HEK293 (cell line): ENCODE measurements around the gene HPSE.

Experiments used
- CTCF ChIA-PET: fragments of 350-600 bp; formaldehyde crosslinking; extraction: SDS; loops from one replicate; lab custom pipeline; 2021; ENCODE audit warnings: antibody characterized with exemption; lab: Yijun Ruan, JAX
- POLR2A ChIA-PET: fragments of 300-600 bp; formaldehyde crosslinking; extraction: SDS; loops from one replicate; lab custom pipeline; 2020; ENCODE audit warnings: antibody characterized with exemption, inconsistent platforms; lab: Yijun Ruan, JAX
- H3K27ac ChIP-seq: fragments of 200-500 bp; sonication (Bioruptor generic); 2 replicates; pipeline ENCODE4 v1.5.1; 2014; ENCODE audit warnings: low read depth, low read length, control low read depth, inconsistent platforms; ENCODE audit errors: extremely low read depth
- H3K36me3 ChIP-seq, 2 experiments: fragments of 200-500 bp in 1 of 2; sonication (Bioruptor generic) in 1 of 2; 1 replicate in 1 of 2; 2 replicates in 1 of 2; pipeline ENCODE4 v1.5.1; 2014 to 2017; ENCODE audit warnings: inconsistent platforms in 2 of 2, low read length in 2 of 2; ENCODE audit not compliant: control insufficient read depth in 2 of 2, insufficient read depth in 1 of 2
- H3K4me1 ChIP-seq: fragments of 200-500 bp; sonication (Bioruptor generic); 2 replicates; pipeline ENCODE4 v1.5.1; 2014; ENCODE audit warnings: mild to moderate bottlenecking, low read length, inconsistent platforms; ENCODE audit not compliant: control insufficient read depth, insufficient read depth
- H3K4me3 ChIP-seq: 2 replicates; pipeline ENCODE4 v1.5.1; 2011; ENCODE audit warnings: low read depth, mild to moderate bottlenecking, control low read depth, low read length, moderate library complexity
- H3K9me3 ChIP-seq: fragments of 200-500 bp; sonication (Bioruptor generic); 2 replicates; pipeline ENCODE4 v1.5.1; 2014; ENCODE audit warnings: low read depth, low read length, inconsistent platforms; ENCODE audit not compliant: control insufficient read depth, insufficient read depth
- ATF2 ChIP-seq: fragments of 450-650 bp; formaldehyde crosslinking; IDR thresholded peaks from 2 replicates; pipeline ENCODE4 v1.5.1; 2016; ENCODE audit warnings: missing biosample characterization, missing genetic modification characterization, low read depth
- HOXC10 ChIP-seq: sonication (generic); formaldehyde crosslinking; IDR thresholded peaks from 2 replicates; pipeline ENCODE4 v1.8.1; 2023; ENCODE audit warnings: mild to moderate bottlenecking, missing genetic modification reagents
- KLF10 ChIP-seq: fragments of 450-650 bp; IDR thresholded peaks from 2 replicates; pipeline ENCODE4 v1.5.1; 2018; ENCODE audit warnings: missing biosample characterization, mild to moderate bottlenecking, missing genetic modification characterization
- KLF8 ChIP-seq: fragments of 450-650 bp; formaldehyde crosslinking; IDR thresholded peaks from 2 replicates; pipeline ENCODE4 v1.5.1; 2016; ENCODE audit warnings: missing biosample characterization, missing genetic modification characterization
- SETDB1 ChIP-seq: IDR thresholded peaks from one replicate; pipeline ENCODE4 v1.6.1; 2017; ENCODE audit warnings: mild to moderate bottlenecking, low read length, moderate library complexity, mixed read lengths; ENCODE audit not compliant: insufficient read length
- TSHZ1 ChIP-seq: fragments of 450-650 bp; formaldehyde crosslinking; IDR thresholded peaks from 2 replicates; pipeline ENCODE4 v1.5.1; 2016; ENCODE audit warnings: missing biosample characterization, missing genetic modification characterization, borderline replicate concordance
- WT1 ChIP-seq: fragments of 450-650 bp; formaldehyde crosslinking; IDR thresholded peaks from 2 replicates; pipeline ENCODE4 v1.5.1; 2016; ENCODE audit warnings: missing biosample characterization, missing genetic modification characterization
- ZBTB26 ChIP-seq: fragments of 450-650 bp; formaldehyde crosslinking; optimal IDR thresholded peaks from 2 replicates; pipeline ENCODE3; 2016; ENCODE audit warnings: missing biosample characterization, mild to moderate bottlenecking, missing genetic modification characterization
- ZBTB6 ChIP-seq: fragments of 450-650 bp; formaldehyde crosslinking; IDR thresholded peaks from 2 replicates; pipeline ENCODE4 v1.5.1; 2017; ENCODE audit warnings: missing biosample characterization, missing genetic modification characterization
- ZNF121 ChIP-seq: fragments of 450-650 bp; formaldehyde crosslinking; IDR thresholded peaks from 2 replicates; pipeline ENCODE4 v1.5.1; 2016; ENCODE audit warnings: missing biosample characterization, missing genetic modification characterization
- ZNF138 ChIP-seq: fragments of 450-650 bp; formaldehyde crosslinking; IDR thresholded peaks from 2 replicates; pipeline ENCODE4 v1.5.1; 2016; ENCODE audit warnings: missing biosample characterization, missing genetic modification characterization, borderline replicate concordance
- ZNF155 ChIP-seq: fragments of 450-650 bp; formaldehyde crosslinking; IDR thresholded peaks from 2 replicates; pipeline ENCODE4 v1.5.1; 2016; ENCODE audit warnings: missing biosample characterization, missing genetic modification characterization
- ZNF18 ChIP-seq: fragments of 450-650 bp; formaldehyde crosslinking; IDR thresholded peaks from 2 replicates; pipeline ENCODE4 v1.5.1; 2016; ENCODE audit warnings: missing biosample characterization, missing genetic modification characterization
- ZNF23 ChIP-seq: fragments of 450-650 bp; formaldehyde crosslinking; IDR thresholded peaks from 2 replicates; pipeline ENCODE4 v1.5.1; 2016; ENCODE audit warnings: missing biosample characterization, missing genetic modification characterization, borderline replicate concordance
- ZNF391 ChIP-seq: fragments of 450-650 bp; formaldehyde crosslinking; IDR thresholded peaks from 2 replicates; pipeline ENCODE4 v1.5.1; 2016; ENCODE audit warnings: low read depth, missing biosample characterization, missing genetic modification characterization, borderline replicate concordance
- ZNF558 ChIP-seq: fragments of 450-650 bp; formaldehyde crosslinking; IDR thresholded peaks from 2 replicates; pipeline ENCODE4 v1.5.1; 2016; ENCODE audit warnings: missing biosample characterization, missing genetic modification characterization
- ZNF561 ChIP-seq: fragments of 450-650 bp; IDR thresholded peaks from 2 replicates; pipeline ENCODE4 v1.5.1; 2018; ENCODE audit warnings: missing biosample characterization, missing genetic modification characterization, borderline replicate concordance
- ZNF596 ChIP-seq: fragments of 450-650 bp; IDR thresholded peaks from 2 replicates; pipeline ENCODE4 v1.5.0; 2018; ENCODE audit warnings: missing biosample characterization, mild to moderate bottlenecking, missing genetic modification characterization, moderate library complexity
- ZNF621 ChIP-seq: fragments of 450-650 bp; formaldehyde crosslinking; IDR thresholded peaks from 2 replicates; pipeline ENCODE4 v1.5.1; 2017; ENCODE audit warnings: missing biosample characterization, missing genetic modification characterization
- ZNF830 ChIP-seq: fragments of 450-650 bp; IDR thresholded peaks from 2 replicates; pipeline ENCODE4 v1.5.0; 2018; ENCODE audit warnings: missing biosample characterization, missing genetic modification characterization, low read depth, mild to moderate bottlenecking, moderate library complexity

Gene HPSE

GRCh38 chr4:83251447-83251830, 83.2 kb downstream of the HPSE start (continued):
- no peak for TF ChIP-seq ZBTB26 (tag by site-specific recombination)
- TF ChIP-seq ZNF23 (tag by site-specific recombination), result no peak
- TF ChIP-seq ZNF621 (tag by site-specific recombination), result no peak
- no peak for TF ChIP-seq TSHZ1 (tag by site-specific recombination)
- no peak for TF ChIP-seq ATF2 (tag by site-specific recombination)

GRCh38 chr4:83250687-83251446, 83.8 kb downstream of the HPSE start:
- no peak overlapping the region for H3K27ac ChIP-seq
- CTCF ChIA-PET, result interaction anchor here (0.6 to 1.3 kb wide), 5 partner anchors 12 to 236 kb away, joined by 3 to 5 read pairs (median 3); no protein-coding TSS in a partner anchor
- H3K4me3 ChIP-seq, result no peak overlapping the region
- TF ChIP-seq ZNF121 (tag by site-specific recombination), result no peak
- no peak for TF ChIP-seq ZNF138 (tag by site-specific recombination)
- TF ChIP-seq ZNF558 (tag by site-specific recombination), result no peak
- TF ChIP-seq ZNF391 (tag by site-specific recombination), result no peak
- TF ChIP-seq ZNF18 (tag by site-specific recombination), result no peak
- TF ChIP-seq ZNF830 (tag by site-specific recombination), result no peak
- TF ChIP-seq ZBTB6 (tag by site-specific recombination), result no peak
- TF ChIP-seq HOXC10 (CRISPR knock-in tag), result no peak
- no peak for TF ChIP-seq WT1 (tag by site-specific recombination)
- TF ChIP-seq ZNF155 (tag by site-specific recombination), result no peak
- TF ChIP-seq SETDB1, result no peak
- TF ChIP-seq KLF8 (tag by site-specific recombination), result no peak
- TF ChIP-seq TSHZ1 (tag by site-specific recombination), result no peak
- TF ChIP-seq ZNF561 (tag by site-specific recombination), result no peak
- TF ChIP-seq ZNF596 (tag by site-specific recombination), result no peak
- TF ChIP-seq KLF10 (tag by site-specific recombination), result no peak

More at GRCh38 chr4:83250687-83251446, 83.8 kb downstream of the HPSE start:
- no peaks in the 10 kb centered on the region for H3K9me3 ChIP-seq
- POLR2A ChIA-PET, result interaction anchor here (1.7 kb wide), 1 partner anchor 33 kb away, joined by 4 read pairs; the partner anchor contains the start of gene COQ2
- no peaks in the 10 kb centered on the region for H3K4me1 ChIP-seq
- no peaks in the 10 kb centered on the region for H3K36me3 ChIP-seq
